Right lobe of liver (tissue), 6 donors: ENCODE results near the gene GFAP. TPM values are rescaled to one million over a fixed set of nuclear protein-coding genes. Genes with fewer than 3 reads are reported as not detected.

Source experiments
- ATAC-seq, 4 donors: fragments of 200-7000 bp; cut with Tn5 transposase; one replicate each; pipeline ENCODE4 v1.9.1; 2020; ENCODE audit warnings: mild to moderate bottlenecking in 4 of 4, moderate library complexity in 4 of 4
- DNase-seq, 3 donors: peaks; one replicate each; pipeline ENCODE4 v3.0.0-alpha.2; 2020
- H3K27ac ChIP-seq, 3 donors: fragments of 200-600 bp; one replicate each; pipeline ENCODE4 v1.8.0; 2022
- H3K27me3 ChIP-seq, 2 donors: fragments of 200-600 bp; one replicate each; pipeline ENCODE4 v1.8.0; 2022
- H3K36me3 ChIP-seq, 4 donors: fragments of 200-600 bp; sonication (generic) in 1 of 4; one replicate each; pipeline versions ENCODE4 v1.5.1 to v1.8.0; 2017 to 2022; ENCODE audit warnings: control low read depth in 1 of 4
- H3K4me1 ChIP-seq, 4 donors: fragments of 200-600 bp; sonication (generic) in 1 of 4; one replicate each; pipeline versions ENCODE4 v1.5.1 to v1.8.0; 2017 to 2022; ENCODE audit warnings: control low read depth in 1 of 4
- H3K4me3 ChIP-seq, 3 donors: fragments of 200-600 bp; one replicate each; pipeline ENCODE4 v1.8.0; 2022
- H3K9me3 ChIP-seq, 4 donors: fragments of 200-600 bp; sonication (generic) in 1 of 4; one replicate each; pipeline versions ENCODE4 v1.5.1 to v1.8.0; 2017 to 2022; ENCODE audit warnings: control low read depth in 1 of 4
- POLR2A ChIP-seq: fragments of 450-650 bp; IDR thresholded peaks from one replicate; pipeline ENCODE4 v1.6.1; 2017; ENCODE audit warnings: antibody characterized with exemption, mild to moderate bottlenecking
- WGBS: methylation state at CpG from one replicate; pipeline ENCODE4 v1.1.6; 2018; ENCODE audit warnings: low coverage, low lambda C conversion rate; ENCODE audit not compliant: insufficient coverage; ENCODE audit errors: missing lambda C conversion rate; 5-methylcytosine and 5-hydroxymethylcytosine counted together
- intact Hi-C, 2 donors: fragments of 100-400 bp; cut with DNase I; formaldehyde crosslinking; loops; one replicate each; pipeline versions ENCODE4 v1.11.2 to v1.14.1; 2022
- total RNA-seq, 6 experiments: library from RNA; depleted of rRNA in 2 of 6; stranded (reverse); fragments of >200 nt in 2 of 6; fragmentation: NEBNext Ultra II Directional in 3 of 6; extraction: Animal tissue kit (Norgen Biotek cat#: 25700) in 3 of 6; gene quantifications; one replicate each; pipeline versions ENCODE4 v1.1.0 to v1.2.4, GENCODE V29; 2016 to 2023
- TF ChIP-seq, protein P1 (sequence below), 4 donors: fragments of 200-600 bp in 3 of 4; fragments of 450-650 bp in 1 of 4; IDR thresholded peaks; one replicate each; pipeline versions ENCODE4 v1.5.1 to v1.8.0; 2016 to 2022; ENCODE audit warnings: antibody characterized with exemption in 4 of 4, mild to moderate bottlenecking in 2 of 4
- donor health status: DM: no; HTN: yes; CAD: no.
- donor health status: DM: no; HTN: no; CAD: no.
- donor health status: DM: no; HTN: no; CAD: no.
- donor health status: DM: no; HTN: yes; CAD: no.
- donor health status: DM: no; HTN: yes; CAD: no.

Gene GFAP
- total RNA-seq, 6 experiments from 2014 or later = 0.18 to 0.50 (median 0.27) TPM

DNA sequence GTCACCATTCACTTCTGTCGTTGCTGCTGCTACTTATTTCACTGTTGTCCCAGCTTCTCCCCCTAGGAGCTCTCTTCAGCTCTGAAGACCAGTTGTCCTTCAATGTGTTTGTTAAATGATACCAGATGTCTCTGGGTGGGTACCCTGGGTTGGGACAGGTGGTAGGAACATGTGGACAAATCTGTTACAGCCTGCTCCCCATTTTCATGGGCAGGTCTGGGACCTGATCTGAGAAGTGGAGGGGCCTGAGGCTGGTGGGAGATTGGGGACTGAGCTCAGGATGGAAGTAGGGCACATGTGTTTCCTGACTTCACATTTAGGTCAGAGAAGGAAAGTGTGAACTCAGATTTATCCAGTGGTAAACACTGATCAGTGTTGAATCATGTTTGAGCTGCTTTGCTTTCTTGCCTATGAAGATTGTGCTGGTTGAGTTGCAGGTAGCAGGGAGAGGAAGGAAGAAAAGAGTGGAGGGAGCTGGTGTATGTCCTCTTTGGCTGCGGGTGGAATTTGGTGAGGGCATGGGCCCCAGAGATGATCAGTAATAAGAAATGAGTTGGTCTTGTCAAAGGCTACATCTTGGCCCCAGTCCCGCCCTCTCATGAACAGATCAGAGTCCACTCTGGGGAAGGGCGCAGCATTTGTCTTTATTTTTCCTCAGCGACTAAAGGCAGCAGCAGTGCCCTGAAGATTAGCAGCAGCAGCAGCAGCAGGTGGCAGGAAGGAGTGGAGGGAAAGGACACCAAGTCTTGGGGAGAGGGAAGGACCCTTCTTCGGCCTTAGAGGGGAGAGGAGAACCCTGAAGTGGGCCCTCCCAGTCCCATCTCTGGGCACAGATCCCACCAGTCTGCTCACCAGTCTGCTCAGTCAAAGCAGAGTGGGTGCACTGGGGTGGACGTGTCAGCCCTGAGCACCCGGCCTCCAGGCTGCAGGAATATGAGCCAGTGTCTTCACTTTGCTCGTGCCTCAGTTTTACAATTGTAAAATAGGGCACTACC is 10.0 kb downstream of the GFAP start:
- intact Hi-C loops = no loop called here
- DNase-seq (no peak), ATAC-seq (peak in 2 of 4 donors; percentile 24 to 35)
- Histone ChIP-seq H3K27me3 (no peaks in the 10 kb centered on the region), H3K36me3 (no peaks in the 10 kb centered on the region), H3K4me1 (no peaks in the 10 kb centered on the region), H3K9me3 (no peaks in the 10 kb centered on the region), H3K4me3 (no peak overlapping the region), H3K27ac (no peak overlapping the region)
- TF ChIP-seq, protein P1, sequence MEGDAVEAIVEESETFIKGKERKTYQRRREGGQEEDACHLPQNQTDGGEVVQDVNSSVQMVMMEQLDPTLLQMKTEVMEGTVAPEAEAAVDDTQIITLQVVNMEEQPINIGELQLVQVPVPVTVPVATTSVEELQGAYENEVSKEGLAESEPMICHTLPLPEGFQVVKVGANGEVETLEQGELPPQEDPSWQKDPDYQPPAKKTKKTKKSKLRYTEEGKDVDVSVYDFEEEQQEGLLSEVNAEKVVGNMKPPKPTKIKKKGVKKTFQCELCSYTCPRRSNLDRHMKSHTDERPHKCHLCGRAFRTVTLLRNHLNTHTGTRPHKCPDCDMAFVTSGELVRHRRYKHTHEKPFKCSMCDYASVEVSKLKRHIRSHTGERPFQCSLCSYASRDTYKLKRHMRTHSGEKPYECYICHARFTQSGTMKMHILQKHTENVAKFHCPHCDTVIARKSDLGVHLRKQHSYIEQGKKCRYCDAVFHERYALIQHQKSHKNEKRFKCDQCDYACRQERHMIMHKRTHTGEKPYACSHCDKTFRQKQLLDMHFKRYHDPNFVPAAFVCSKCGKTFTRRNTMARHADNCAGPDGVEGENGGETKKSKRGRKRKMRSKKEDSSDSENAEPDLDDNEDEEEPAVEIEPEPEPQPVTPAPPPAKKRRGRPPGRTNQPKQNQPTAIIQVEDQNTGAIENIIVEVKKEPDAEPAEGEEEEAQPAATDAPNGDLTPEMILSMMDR (IDR thresholded peaks at IDR 0.05) = no peak
- no peak for TF ChIP-seq POLR2A
- WGBS = 77% methylated on average over 4 of the region's 9 CpGs

DNA sequence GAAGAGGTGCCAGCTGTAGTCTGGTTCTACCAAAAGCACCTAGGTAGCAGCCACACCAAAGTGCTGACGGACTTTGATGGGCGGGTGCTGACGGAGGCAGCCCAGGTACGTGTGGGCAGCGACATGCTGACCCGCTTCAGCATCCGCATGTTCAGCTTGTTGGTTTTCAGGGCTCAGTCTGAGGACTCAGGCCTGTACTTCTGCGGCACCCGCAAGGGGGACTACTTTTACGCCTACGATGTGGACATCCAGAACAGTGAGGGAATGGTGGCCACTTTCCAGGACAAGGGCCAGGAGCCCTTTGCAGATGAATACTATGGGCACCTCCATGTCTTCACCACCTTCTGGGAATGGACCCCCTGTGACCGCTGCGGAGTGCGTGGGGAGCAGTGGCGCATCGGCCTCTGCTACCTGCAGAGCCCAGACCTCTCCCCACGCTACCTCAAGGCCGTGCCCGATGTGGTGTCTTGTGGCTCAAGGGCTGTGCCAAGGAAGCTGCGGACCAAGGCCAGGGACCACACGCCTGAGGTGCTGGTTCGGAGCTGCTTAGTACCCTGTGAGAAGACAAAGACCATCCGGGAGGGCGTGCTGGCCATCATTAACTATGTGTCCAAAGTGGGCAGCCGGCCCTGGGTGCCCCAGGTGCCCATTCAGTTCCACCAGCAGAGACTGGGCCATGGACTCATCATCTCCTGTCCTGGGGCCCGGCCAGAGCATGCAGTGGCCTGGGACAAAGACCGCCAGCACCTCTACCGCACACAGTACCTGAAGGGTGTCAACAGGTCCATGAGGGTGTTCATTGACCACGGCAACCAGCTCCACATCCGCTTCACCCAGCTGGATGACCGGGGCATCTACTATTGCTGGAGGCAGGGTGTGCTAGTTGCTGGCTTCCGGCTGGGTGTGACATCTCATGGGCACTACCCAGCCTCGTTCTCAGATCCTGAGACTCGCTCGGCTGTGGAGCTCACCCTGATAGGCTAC is 11.0 kb downstream of the GFAP start:
- intact Hi-C loops = no loop called here
- DNase-seq = no peak

DNA sequence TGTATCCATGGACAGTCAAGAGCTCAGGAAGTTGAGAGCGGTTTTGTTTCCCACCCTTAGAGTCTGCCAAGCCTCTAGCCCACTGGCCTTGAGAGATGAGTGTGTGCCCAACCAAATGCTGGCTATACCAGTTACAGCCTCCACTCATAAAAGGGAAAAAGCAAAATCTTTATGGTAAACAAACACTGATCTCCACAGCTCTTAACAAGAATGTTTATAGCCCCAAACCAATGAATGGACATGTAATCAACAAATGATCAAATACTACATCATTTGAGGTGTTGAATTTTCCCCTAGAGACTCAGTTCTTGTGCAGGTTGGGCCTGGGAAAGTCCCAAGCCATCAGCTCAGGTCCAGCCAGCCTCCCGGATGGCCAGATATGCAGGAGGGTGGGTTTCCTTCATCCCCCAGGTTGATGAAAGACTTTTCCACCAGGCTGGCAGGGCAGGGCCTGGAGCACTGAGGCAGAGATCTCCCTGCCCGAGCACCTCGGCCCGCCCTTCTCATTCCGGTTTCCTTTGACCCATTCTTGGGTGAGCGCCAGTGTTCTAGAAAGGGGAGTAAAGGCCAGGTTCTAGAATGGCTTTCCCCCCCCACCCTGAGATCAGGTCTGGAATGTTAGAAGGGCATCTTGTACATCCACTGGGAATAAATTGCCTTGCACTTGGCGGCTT is 12.2 kb downstream of the GFAP start:
- no peak overlapping the region for H3K27ac ChIP-seq
- H3K9me3 ChIP-seq = no peaks in the 10 kb centered on the region
- WGBS = 58% methylated on average over 4 of the region's 8 CpGs
- peaks cover 0 to 8% (median 2%) of the 10 kb centered on the region in 4 donors for H3K4me1 ChIP-seq
- no peaks in the 10 kb centered on the region for H3K36me3 ChIP-seq
- intact Hi-C loops = no loop called here
- no peak overlapping the region for H3K4me3 ChIP-seq
- no peak for TF ChIP-seq POLR2A
- TF ChIP-seq, protein P1 (IDR thresholded peaks at IDR 0.05) = no peak
- H3K27me3 ChIP-seq = no peaks in the 10 kb centered on the region
- ATAC-seq (no peak), DNase-seq (no peak)

More for the DNA sequence above, 11.0 kb downstream of the GFAP start:
- Histone ChIP-seq H3K4me3 (no peak overlapping the region), H3K36me3 (no peaks in the 10 kb centered on the region), H3K27me3 (no peaks in the 10 kb centered on the region), H3K4me1 (peaks cover 0 to 4% (median 0%) of the 10 kb centered on the region in 4 donors), H3K9me3 (no peaks in the 10 kb centered on the region), H3K27ac (no peak overlapping the region)
- no peak for ATAC-seq
- TF ChIP-seq, protein P1 (IDR thresholded peaks at IDR 0.05) = no peak
- no peak for TF ChIP-seq POLR2A
- WGBS = 100% methylated on average over 12 of the region's 35 CpGs

DNA sequence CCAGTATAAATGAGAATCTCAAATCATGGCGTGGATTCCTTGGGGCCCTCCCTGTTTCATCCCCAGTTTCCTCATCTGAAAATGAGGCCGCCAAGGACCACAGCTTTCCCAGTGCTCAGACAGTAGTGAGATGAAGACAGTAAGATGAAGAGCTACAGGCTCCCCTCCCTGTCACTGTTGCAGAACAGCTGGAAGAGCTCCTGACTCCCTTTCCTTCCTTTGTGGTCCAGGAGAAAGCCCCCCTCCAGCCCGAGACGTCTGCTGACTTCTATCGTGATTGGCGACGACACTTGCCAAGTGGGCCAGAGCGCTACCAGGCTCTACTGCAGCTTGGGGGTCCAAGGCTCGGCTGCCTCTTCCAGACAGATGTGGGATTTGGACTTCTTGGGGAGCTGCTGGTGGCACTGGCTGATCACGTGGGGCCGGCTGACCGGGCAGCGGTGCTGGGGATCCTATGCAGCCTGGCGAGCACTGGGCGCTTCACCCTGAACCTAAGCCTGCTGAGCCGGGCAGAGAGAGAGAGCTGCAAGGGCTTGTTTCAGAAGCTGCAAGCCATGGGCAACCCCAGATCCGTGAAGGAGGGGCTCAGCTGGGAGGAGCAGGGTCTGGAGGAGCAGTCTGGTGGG is 13.1 kb downstream of the GFAP start:
- Histone ChIP-seq H3K9me3 (no peaks in the 10 kb centered on the region), H3K27me3 (no peaks in the 10 kb centered on the region), H3K4me3 (no peak overlapping the region), H3K36me3 (no peaks in the 10 kb centered on the region), H3K27ac (no peak overlapping the region), H3K4me1 (peaks cover 0 to 14% (median 6%) of the 10 kb centered on the region in 4 donors)
- no peak for ATAC-seq
- intact Hi-C loops = no loop called here
- no peak for TF ChIP-seq POLR2A
- TF ChIP-seq, protein P1 (IDR thresholded peaks at IDR 0.05) = no peak
- WGBS = 75% methylated on average over 3 of the region's 17 CpGs
- peak in 1 of 3 donors; percentile 36 for DNase-seq
